PC-3 (cell line): ENCODE results near the gene ARSG. TPM values are rescaled to one million over a fixed set of nuclear protein-coding genes. Genes with fewer than 3 reads are reported as not detected.

Experiments used
- ATAC-seq: fragments of 200-7000 bp; cut with Tn5 transposase; 2 replicates; pipeline ENCODE4 v1.9.1; 2020; ENCODE audit warnings: mild to moderate bottlenecking, moderate library complexity
- BruUV-seq: library from RNA; stranded (reverse); fragments of 400-500 nt; replicated peaks from 2 replicates; lab custom pipeline; 2021; lab: Mats Ljungman, UMichigan
- CTCF ChIA-PET: fragments of 300-600 bp; sonication (Branson Sonifier 250); formaldehyde crosslinking; loops from one replicate; lab custom pipeline; 2022; ENCODE audit warnings: antibody characterized with exemption; lab: Charles Lee
- POLR2A ChIA-PET: fragments of 300-600 bp; sonication (Branson Sonifier 250); formaldehyde crosslinking; loops from one replicate; lab custom pipeline; 2022; ENCODE audit warnings: antibody characterized with exemption; ENCODE audit not compliant: unreplicated experiment; lab: Charles Lee
- DNase-seq: peaks from one replicate; pipeline ENCODE4 v3.0.0-alpha.2; 2015
- H2AFZ ChIP-seq: fragments of 300-600 bp; sonication (generic); 2 replicates; pipeline ENCODE4 v1.6.0; 2016; ENCODE audit warnings: antibody characterized with exemption, low read length
- H3F3A ChIP-seq: fragments of 300-600 bp; sonication (generic); one replicate; pipeline ENCODE4 v1.6.0; 2017; ENCODE audit warnings: antibody characterized with exemption, low read length, control low read depth, mild to moderate bottlenecking; ENCODE audit not compliant: unreplicated experiment
- H3K27ac ChIP-seq: fragments of 300-600 bp; sonication (generic); 2 replicates; pipeline ENCODE4 v1.5.1; 2016; ENCODE audit warnings: mild to moderate bottlenecking, low read length
- H3K27me3 ChIP-seq: fragments of 300-600 bp; sonication (generic); 2 replicates; pipeline ENCODE4 v1.6.1; 2016; ENCODE audit warnings: low read length, mixed read lengths
- H3K36me3 ChIP-seq: fragments of 300-600 bp; sonication (generic); 2 replicates; pipeline ENCODE4 v1.6.1; 2016; ENCODE audit warnings: low read depth, mixed run types, low read length, mixed read lengths
- H3K4me1 ChIP-seq: fragments of 300-600 bp; sonication (generic); 2 replicates; pipeline ENCODE4 v1.5.1; 2016; ENCODE audit warnings: low read length; ENCODE audit not compliant: insufficient read depth
- H3K4me2 ChIP-seq: fragments of 300-600 bp; sonication (generic); 2 replicates; pipeline ENCODE4 v1.6.0; 2016; ENCODE audit warnings: low read length
- H3K4me3 ChIP-seq: fragments of 300-600 bp; sonication (generic); 2 replicates; pipeline ENCODE4 v1.5.1; 2016; ENCODE audit warnings: mild to moderate bottlenecking, low read length, mixed read lengths
- H3K79me2 ChIP-seq: fragments of 300-600 bp; sonication (generic); 2 replicates; pipeline ENCODE4 v1.6.1; 2017; ENCODE audit warnings: low read length, mixed read lengths
- H3K9ac ChIP-seq: fragments of 300-600 bp; sonication (generic); 2 replicates; pipeline ENCODE4 v1.6.0; 2016; ENCODE audit warnings: mild to moderate bottlenecking, low read length
- H3K9me2 ChIP-seq: fragments of 300-600 bp; sonication (generic); replicated peaks from 2 replicates; pipeline ENCODE4 v1.6.1; 2016; ENCODE audit warnings: mixed run types, low read length, mixed read lengths
- H3K9me3 ChIP-seq: fragments of 300-600 bp; sonication (generic); 2 replicates; pipeline ENCODE4 v1.6.1; 2016; ENCODE audit warnings: low read length, mixed read lengths
- H4K20me1 ChIP-seq: fragments of 300-600 bp; sonication (generic); 2 replicates; pipeline ENCODE4 v1.6.1; 2016; ENCODE audit warnings: low read length, mixed read lengths
- EZH2 ChIP-seq: fragments of 300-600 bp; sonication (generic); IDR thresholded peaks from one replicate; pipeline ENCODE4 v1.6.1; 2017; ENCODE audit warnings: antibody characterized with exemption, mild to moderate bottlenecking, low read length; ENCODE audit not compliant: unreplicated experiment
- EZH2phosphoT487 ChIP-seq: fragments of 300-600 bp; sonication (generic); IDR thresholded peaks from 2 replicates; pipeline ENCODE4 v1.6.1; 2018; ENCODE audit warnings: mild to moderate bottlenecking, antibody characterized with exemption, low read length, borderline replicate concordance
- intact Hi-C: fragments of 100-400 bp; cut with micrococcal nuclease; formaldehyde crosslinking; loops from 2 replicates; pipeline ENCODE4 v1.9.0; 2023
- total RNA-seq: library from RNA; depleted of rRNA; stranded (reverse); fragments of >200 nt; gene quantifications from 2 replicates; pipeline ENCODE4 v1.2.3, GENCODE V29; 2014
- TF ChIP-seq, protein P1 (sequence below): fragments of 300-600 bp; sonication (generic); conservative IDR thresholded peaks from 2 replicates; pipeline ENCODE4 v1.5.1; 2017; ENCODE audit warnings: antibody characterized with exemption, low read depth, mild to moderate bottlenecking, low read length

ARSG gene
- total RNA-seq, 1 experiment from 2014 or later, result 2.1 TPM

DNA sequence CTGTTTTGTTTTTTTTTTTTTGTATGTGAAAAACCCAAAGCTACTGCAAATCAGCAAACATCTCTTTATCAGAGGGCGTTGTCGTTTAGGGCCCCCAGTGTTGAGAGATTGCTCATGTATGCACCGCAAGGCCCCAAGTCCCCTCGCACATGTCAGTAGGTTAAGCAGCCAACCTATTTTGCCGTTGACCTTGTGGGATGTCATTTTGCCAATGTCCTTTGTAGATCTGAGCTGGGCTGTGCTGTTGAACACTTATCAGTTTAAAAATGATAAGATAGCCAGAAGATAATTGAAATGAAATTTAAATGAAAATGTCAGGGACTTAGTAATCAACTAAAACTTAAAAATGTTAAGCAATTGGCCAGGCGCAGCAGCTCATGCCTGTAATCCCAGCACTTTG lies 26.2 kb downstream of the ARSG start:
- no TSS peak for BruUV-seq
- H2AFZ ChIP-seq, result no peak overlapping the region
- H3K27ac ChIP-seq, result peak overlapping the region; percentile 86
- no peaks in the 10 kb centered on the region for H3K9me2 ChIP-seq
- H4K20me1 ChIP-seq, result no peaks in the 10 kb centered on the region
- POLR2A ChIA-PET, result interaction anchor here (0.7 kb wide), 1 partner anchor 1692 kb away, joined by 13 read pairs; no protein-coding TSS in a partner anchor
- ATAC-seq (no peak), DNase-seq (no peak)
- no peaks in the 10 kb centered on the region for H3K27me3 ChIP-seq
- H3F3A ChIP-seq, result no peaks in the 10 kb centered on the region
- no peak for TF ChIP-seq EZH2phosphoT487
- TF ChIP-seq, protein P1, sequence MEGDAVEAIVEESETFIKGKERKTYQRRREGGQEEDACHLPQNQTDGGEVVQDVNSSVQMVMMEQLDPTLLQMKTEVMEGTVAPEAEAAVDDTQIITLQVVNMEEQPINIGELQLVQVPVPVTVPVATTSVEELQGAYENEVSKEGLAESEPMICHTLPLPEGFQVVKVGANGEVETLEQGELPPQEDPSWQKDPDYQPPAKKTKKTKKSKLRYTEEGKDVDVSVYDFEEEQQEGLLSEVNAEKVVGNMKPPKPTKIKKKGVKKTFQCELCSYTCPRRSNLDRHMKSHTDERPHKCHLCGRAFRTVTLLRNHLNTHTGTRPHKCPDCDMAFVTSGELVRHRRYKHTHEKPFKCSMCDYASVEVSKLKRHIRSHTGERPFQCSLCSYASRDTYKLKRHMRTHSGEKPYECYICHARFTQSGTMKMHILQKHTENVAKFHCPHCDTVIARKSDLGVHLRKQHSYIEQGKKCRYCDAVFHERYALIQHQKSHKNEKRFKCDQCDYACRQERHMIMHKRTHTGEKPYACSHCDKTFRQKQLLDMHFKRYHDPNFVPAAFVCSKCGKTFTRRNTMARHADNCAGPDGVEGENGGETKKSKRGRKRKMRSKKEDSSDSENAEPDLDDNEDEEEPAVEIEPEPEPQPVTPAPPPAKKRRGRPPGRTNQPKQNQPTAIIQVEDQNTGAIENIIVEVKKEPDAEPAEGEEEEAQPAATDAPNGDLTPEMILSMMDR, result no peak
- no peak for TF ChIP-seq EZH2
- H3K4me3 ChIP-seq, result no peak overlapping the region
- H3K9me3 ChIP-seq, result no peaks in the 10 kb centered on the region
- no peaks in the 10 kb centered on the region for H3K36me3 ChIP-seq
- no peaks in the 10 kb centered on the region for H3K79me2 ChIP-seq
- H3K4me2 ChIP-seq, result no peak overlapping the region
- CTCF ChIA-PET, result interaction anchor here (0.7 kb wide), 1 partner anchor 1029 kb away, joined by 3 read pairs; no protein-coding TSS in a partner anchor
- intact Hi-C loops, result no loop called here
- peaks cover 33% of the 10 kb centered on the region for H3K4me1 ChIP-seq
- peak overlapping the region; percentile 57; the same call in 1 of the 2 replicates for H3K9ac ChIP-seq

DNA sequence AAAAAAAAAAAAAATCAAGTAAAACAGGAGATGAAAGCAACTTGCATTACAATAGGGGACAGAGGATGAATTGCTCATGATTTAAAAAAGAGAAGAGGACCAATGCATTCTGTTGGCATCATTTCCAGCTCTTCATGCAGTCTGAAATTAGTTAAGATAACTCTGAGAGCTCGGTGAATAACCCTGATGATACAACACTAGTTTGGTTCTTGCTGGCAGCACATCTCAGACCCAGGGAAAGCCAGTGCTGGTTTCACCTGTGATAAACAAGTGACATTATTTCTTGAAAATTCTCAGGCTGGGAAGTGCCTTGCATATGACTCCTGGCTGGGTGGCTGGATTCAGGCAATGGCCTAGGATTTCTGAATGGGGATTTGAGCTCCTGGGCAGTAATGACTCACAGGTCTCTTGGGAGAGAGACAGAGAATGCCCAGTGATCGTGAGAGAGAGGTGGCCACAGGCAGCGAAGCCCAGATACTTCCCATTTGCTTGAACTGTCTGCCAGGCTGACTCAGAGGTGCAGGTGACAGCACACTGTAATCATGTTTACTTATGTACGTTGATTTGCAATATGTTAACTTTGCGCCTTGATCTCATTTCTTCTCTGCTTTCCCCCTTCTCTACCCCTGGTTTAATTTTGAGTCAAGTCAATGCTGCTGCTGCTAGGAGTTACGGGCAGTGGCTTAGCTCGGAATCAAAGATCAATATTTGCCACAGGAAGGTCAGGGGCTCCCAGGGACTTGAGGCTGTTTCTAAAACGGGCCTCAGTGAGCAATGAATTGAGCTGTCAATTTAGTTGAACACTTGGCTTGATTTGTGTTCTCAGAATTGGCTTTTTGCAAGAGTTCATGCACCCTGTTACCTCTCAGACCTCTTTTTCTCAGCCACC lies 27.1 kb downstream of the ARSG start:
- peak overlapping the region; percentile 48 for H3K4me2 ChIP-seq

DNA sequence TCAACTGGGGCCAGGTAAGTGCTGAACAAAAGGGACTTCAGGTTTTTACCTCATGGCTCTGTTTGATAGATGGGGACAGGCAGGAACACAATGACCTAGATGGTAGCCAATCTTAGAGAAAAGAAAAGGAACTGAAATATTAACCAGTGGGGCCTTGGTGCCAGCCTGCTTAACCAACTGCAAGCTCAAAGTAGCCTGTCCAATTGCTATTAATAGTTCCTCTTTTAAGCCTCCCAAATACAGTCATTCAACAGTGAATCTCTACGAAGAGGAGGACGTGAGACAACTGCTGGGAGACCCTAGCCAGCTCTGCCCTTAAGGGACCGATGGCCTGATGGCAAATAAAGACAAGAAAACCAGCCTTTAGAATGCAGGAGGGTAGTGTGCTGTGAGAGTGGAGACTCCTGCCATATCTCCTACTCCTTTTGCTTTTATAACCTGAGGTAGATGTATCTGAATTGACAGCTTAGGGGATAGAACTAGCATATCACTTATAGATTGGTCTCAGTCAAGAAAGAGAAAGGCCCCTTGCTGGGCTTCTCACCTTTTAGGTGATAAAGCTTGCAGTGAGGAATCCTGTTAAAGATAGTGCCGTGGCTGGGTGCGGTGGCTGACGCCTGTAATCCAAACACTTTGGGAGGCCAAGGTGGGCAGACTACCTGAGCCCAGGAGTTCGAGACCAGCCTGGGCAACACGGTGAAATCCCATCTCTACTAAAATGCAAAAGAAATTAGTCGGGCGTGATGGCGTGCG lies 28.3 kb downstream of the ARSG start:
- no peak overlapping the region for H2AFZ ChIP-seq
- ATAC-seq (no peak), DNase-seq (no peak)
- ChIA-PET CTCF (no interaction called here), POLR2A (no interaction called here)
- H3K4me1 ChIP-seq, result peaks cover 24% of the 10 kb centered on the region
- H3K9ac ChIP-seq, result peak overlapping the region; percentile 54; the same call in 1 of the 2 replicates
- no peaks in the 10 kb centered on the region for H3K27me3 ChIP-seq
- no peaks in the 10 kb centered on the region for H3K79me2 ChIP-seq
- no peaks in the 10 kb centered on the region for H3K36me3 ChIP-seq
- TF ChIP-seq EZH2phosphoT487 (no peak), EZH2 (no peak)
- TF ChIP-seq, protein P1, result no peak
- no peaks in the 10 kb centered on the region for H4K20me1 ChIP-seq
- no peak overlapping the region for H3K4me3 ChIP-seq
- H3K27ac ChIP-seq, result peak overlapping the region; percentile 86; the same call in 1 of the 2 replicates
- no peak overlapping the region for H3K4me2 ChIP-seq
- H3F3A ChIP-seq, result no peaks in the 10 kb centered on the region
- intact Hi-C loops, result no loop called here
- no TSS peak for BruUV-seq
- no peaks in the 10 kb centered on the region for H3K9me3 ChIP-seq
- no peaks in the 10 kb centered on the region for H3K9me2 ChIP-seq

More for the DNA sequence above, 27.1 kb downstream of the ARSG start:
- no peaks in the 10 kb centered on the region for H3K36me3 ChIP-seq
- no peaks in the 10 kb centered on the region for H4K20me1 ChIP-seq
- ChIA-PET CTCF (interaction anchor here (0.7 to 1.3 kb wide), 2 partner anchors 81 to 1030 kb away, joined by 3 to 8 read pairs; no protein-coding TSS in a partner anchor), POLR2A (interaction anchor here (0.6 kb wide), 1 partner anchor 86 kb away, joined by 15 read pairs; no protein-coding TSS in a partner anchor)
- no peaks in the 10 kb centered on the region for H3K9me2 ChIP-seq
- peak; percentile 99 for ATAC-seq
- no peak overlapping the region for H2AFZ ChIP-seq
- peak overlapping the region; percentile 86 for H3K27ac ChIP-seq
- no peak for TF ChIP-seq EZH2phosphoT487
- no peaks in the 10 kb centered on the region for H3F3A ChIP-seq
- peak; percentile 96 for DNase-seq
- H3K9ac ChIP-seq, result peak overlapping the region; percentile 57
- H3K79me2 ChIP-seq, result no peaks in the 10 kb centered on the region
- H3K9me3 ChIP-seq, result no peaks in the 10 kb centered on the region
- BruUV-seq, result no TSS peak
- no peaks in the 10 kb centered on the region for H3K27me3 ChIP-seq
- H3K4me1 ChIP-seq, result peaks cover 25% of the 10 kb centered on the region
- intact Hi-C loops, result no loop called here
- no peak overlapping the region for H3K4me3 ChIP-seq
